Stimulated activated memory B cell treated with anti-CD40 and anti-IgM and Interleukin-4, amounts not matched to agents 10 μg/mL and 1 μg/mL and 100 μg/mL, for 72 hours (primary cell): ENCODE results near the gene CSF3.
A peak's percentile ranks its signal among the peaks of the same experiment; 100 is the strongest.

Experiments used
- ATAC-seq: fragments of 150-1000 bp; cut with Tn5 transposase; 2 replicates; pipeline ENCODE4 v1.10.0; 2021
- H3K27ac Mint-ChIP-seq: one replicate; pipeline ENCODE4 v1.8.0; 2022; ENCODE audit warnings: mild to moderate bottlenecking, mixed read lengths
- H3K27me3 Mint-ChIP-seq: one replicate; pipeline ENCODE4 v1.8.0; 2022; ENCODE audit warnings: mixed read lengths
- H3K36me3 Mint-ChIP-seq: one replicate; pipeline ENCODE4 v1.8.0; 2022; ENCODE audit warnings: mixed read lengths
- H3K4me1 Mint-ChIP-seq: one replicate; pipeline ENCODE4 v1.8.0; 2022; ENCODE audit warnings: mixed read lengths
- H3K4me3 Mint-ChIP-seq: one replicate; pipeline ENCODE4 v1.8.0; 2022; ENCODE audit warnings: mild to moderate bottlenecking, moderate library complexity, mixed read lengths
- H3K9me3 Mint-ChIP-seq: one replicate; pipeline ENCODE4 v1.8.0; 2022; ENCODE audit warnings: mixed read lengths

Gene CSF3

DNA sequence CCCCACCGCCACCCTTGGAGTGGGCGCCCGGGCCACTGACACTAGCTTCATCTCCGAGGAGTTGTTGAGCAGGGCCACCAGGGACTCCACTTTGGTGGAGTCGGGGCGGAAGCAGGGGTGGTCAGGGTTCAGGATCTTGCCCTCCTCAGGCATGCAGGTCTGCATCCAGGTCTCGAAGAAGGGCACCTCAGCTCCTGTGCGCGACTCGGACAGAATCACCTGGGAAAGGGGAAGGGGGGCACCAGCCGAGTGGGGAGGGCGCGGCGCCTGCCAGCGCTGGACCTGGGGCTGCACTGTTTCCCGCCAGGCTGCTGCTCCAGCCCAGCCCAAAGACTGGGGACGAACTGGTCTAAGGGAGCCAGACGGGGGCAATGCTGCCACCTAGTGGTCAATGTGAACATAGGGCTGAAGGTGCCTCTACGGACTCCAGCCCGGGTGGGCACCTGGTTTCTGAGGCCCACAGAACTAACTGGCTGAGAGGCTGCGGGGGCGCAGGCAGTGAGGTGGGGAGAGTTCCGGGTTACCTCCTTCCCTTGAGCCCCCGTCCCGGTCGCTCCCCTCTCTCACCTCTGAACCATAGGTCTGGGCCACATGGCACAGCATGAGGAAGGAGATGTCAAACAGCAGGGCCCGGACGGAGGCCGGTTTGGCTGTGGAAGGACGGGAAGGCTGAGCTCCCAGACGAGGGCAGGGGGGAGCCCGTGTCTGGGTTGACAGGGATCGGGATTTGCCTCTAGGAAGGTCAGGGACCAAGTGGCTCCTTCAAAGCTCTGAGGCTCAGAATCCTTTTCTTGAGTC lies 11.8 kb downstream of the CSF3 start:
- Mint-ChIP-seq H3K27ac (no peak overlapping the region), H3K27me3 (no peaks in the 10 kb centered on the region), H3K9me3 (no peaks in the 10 kb centered on the region), H3K4me3 (no peak overlapping the region), H3K36me3 (peaks cover 59% of the 10 kb centered on the region), H3K4me1 (peaks cover 11% of the 10 kb centered on the region)
- ATAC-seq, result peak; percentile 85

DNA sequence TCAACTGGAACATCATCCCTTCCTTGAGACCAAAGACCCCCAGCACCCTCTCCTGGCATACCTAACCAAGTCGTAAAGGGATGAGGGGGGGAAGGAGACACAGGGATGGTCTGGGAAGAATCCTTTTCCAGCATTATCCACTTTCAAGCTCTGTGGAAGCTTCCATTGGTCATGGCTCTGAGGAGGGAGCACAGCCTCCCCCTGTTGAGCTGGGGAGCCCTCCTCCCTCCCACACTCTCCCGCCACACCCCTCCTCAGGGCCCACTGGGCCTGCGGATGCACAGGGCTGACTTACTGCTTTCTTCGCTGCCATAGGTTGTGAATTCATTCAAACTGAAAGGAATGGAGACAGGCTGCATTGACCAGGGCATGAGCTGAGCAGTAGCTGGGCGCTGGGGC lies 12.4 kb downstream of the CSF3 start:
- H3K36me3 Mint-ChIP-seq, result peaks cover 59% of the 10 kb centered on the region
- no peak overlapping the region for H3K27ac Mint-ChIP-seq
- peak; percentile 39 for ATAC-seq
- H3K27me3 Mint-ChIP-seq, result no peaks in the 10 kb centered on the region
- no peaks in the 10 kb centered on the region for H3K9me3 Mint-ChIP-seq
- H3K4me3 Mint-ChIP-seq, result no peak overlapping the region
- H3K4me1 Mint-ChIP-seq, result peaks cover 11% of the 10 kb centered on the region

DNA sequence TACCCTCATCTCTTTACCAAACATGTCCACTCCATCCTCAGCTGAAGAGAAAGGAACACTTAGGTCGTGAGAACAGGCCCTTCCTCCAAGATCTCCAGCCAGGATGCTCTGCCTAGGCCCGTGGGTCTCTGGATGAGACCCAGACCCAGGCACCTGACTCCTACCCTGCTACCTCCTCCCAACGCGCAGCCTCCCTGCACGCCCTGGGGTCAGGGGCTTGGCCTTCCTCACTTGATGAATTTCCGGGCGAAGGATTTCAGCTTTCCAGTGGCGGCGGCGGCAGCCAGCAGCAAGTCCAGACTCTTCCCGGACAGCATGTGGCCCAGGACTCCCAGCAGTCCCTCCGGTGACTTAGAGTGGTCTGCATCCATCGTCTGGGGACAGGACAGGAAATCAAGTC lies 13.4 kb downstream of the CSF3 start:
- no peaks in the 10 kb centered on the region for H3K9me3 Mint-ChIP-seq
- no peak for ATAC-seq
- peaks cover 11% of the 10 kb centered on the region for H3K4me1 Mint-ChIP-seq
- peaks cover 66% of the 10 kb centered on the region for H3K36me3 Mint-ChIP-seq
- H3K27ac Mint-ChIP-seq, result no peak overlapping the region
- no peak overlapping the region for H3K4me3 Mint-ChIP-seq
- H3K27me3 Mint-ChIP-seq, result no peaks in the 10 kb centered on the region

DNA sequence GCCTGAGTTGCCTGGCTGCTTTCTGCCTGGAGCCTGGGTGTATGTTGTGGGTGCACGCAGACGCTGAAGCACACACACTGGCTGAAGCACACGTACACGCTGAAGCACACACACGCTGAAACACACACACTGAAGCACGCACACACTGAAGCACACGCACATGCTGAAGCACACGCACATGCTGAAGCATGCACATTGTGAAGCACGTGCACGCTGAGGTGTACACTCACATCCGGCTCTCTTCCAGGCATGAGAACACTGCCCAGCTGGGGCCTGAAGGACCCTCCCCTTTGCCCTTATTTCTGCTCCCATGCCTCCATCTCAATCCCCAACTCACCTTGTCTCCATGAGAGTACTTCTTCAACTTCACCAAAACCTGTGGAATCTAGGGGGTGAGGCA lies 16.5 kb downstream of the CSF3 start:
- ATAC-seq, result no peak
- H3K27me3 Mint-ChIP-seq, result no peaks in the 10 kb centered on the region
- no peaks in the 10 kb centered on the region for H3K9me3 Mint-ChIP-seq
- no peak overlapping the region for H3K27ac Mint-ChIP-seq
- H3K4me1 Mint-ChIP-seq, result peaks cover 8% of the 10 kb centered on the region
- no peak overlapping the region for H3K4me3 Mint-ChIP-seq
- peaks cover 65% of the 10 kb centered on the region for H3K36me3 Mint-ChIP-seq

DNA sequence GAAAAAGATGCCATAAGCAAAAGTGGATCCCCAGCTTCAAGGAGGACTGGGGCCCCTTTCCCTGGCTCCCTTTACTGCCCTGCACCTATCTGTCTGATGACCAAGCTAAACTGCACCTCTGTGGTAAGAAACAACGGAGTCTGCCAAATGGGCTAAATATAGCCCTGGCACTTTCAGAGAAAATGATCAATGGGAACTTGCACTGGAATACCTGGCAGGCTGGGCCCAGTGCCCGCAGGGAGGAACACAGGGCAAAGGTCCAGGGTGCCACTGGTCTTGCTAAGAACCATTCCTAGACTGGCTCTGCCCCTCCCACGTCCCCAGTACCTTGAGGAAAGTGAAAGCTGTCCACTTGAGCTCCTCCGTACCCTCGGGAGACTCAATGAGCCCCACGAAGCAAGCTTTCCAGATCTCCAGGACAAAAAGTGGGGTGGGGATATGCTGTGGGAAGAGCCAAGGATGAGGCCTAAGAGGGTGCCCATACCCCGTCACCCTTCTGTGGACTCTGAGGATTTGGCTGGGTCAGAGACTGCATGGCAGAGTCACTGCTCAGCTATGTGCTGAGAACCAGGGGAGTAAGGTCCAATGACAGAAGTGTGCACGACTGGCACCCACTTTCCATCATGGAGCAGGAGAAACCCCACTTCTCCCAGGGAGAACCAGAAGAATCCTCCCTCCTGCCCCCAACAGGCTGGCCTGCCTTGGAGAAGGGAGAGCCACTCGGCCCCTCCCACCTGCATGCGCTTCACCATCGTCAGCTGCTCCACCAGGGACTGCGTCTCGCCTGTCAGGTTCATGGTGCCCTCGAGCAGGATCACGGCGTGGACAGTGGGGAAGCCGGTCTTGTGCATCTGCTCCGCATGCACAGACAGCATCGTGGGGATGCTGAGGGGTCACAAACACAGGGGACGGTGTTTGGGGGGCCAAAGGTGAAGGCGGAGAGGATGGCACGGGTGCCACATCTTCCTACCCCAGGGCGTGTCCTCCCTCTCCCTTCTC lies 17.4 kb downstream of the CSF3 start:
- H3K27me3 Mint-ChIP-seq, result no peaks in the 10 kb centered on the region
- peaks cover 59% of the 10 kb centered on the region for H3K36me3 Mint-ChIP-seq
- no peak overlapping the region for H3K4me3 Mint-ChIP-seq
- H3K4me1 Mint-ChIP-seq, result no peaks in the 10 kb centered on the region
- ATAC-seq, result no peak
- no peaks in the 10 kb centered on the region for H3K9me3 Mint-ChIP-seq
- H3K27ac Mint-ChIP-seq, result no peak overlapping the region

DNA sequence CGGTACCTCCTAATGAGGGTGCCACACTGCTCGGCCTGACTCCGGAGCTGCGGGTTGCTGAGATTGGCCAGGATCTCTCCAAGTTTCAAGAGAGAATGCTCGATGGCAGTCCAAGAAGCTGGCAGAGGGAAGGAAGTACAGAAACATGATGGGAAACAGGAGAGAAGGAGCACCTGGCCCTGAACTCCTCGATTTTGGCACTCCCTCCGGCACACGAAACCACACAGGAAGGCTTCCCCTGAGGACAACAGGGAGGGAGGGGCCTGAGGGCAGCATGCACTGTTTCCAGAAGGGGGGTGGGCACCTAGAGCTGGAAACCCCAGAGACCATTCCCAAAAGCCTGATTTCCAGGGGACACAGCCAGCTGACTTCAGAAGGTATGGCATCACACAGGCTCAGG lies 18.1 kb downstream of the CSF3 start:
- Mint-ChIP-seq H3K36me3 (peaks cover 59% of the 10 kb centered on the region), H3K27me3 (no peaks in the 10 kb centered on the region), H3K4me1 (no peaks in the 10 kb centered on the region), H3K9me3 (no peaks in the 10 kb centered on the region), H3K27ac (no peak overlapping the region), H3K4me3 (no peak overlapping the region)
- no peak for ATAC-seq

DNA sequence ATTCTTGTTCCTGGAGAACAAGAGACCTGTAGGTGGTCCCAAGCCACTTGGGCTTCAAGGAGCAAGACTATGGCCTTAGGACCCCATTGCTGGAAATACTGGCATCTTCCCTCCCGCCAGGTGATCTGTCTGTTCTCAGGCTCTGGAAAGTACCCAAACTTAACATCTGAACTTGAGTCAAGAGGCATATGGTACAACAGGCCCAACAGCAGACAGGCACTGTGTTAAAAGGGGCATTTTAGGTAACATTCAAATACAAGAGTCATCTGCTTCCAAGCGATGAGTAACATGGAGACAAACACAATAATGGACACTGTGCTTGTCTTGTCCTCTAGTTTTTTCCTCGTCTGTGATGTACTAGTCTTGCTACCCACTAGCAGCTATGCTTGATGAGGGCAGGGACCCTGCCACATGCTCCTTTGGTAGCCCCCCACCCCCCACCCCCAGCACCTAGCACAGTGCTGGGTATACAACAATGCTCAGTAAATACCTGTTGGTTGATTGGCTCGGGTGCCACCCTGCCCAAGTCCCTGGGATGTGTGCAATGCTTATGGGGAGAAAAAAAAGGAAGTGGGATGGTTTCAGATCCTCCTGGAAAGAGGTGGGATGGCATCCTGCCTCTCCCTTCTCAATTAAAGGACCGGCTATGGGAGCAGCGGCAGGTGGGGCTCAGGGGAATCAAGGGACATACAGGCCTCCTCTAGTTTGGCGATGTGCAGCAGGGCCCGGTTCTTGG lies 19.4 kb downstream of the CSF3 start:
- peaks cover 48% of the 10 kb centered on the region for H3K36me3 Mint-ChIP-seq
- no peaks in the 10 kb centered on the region for H3K9me3 Mint-ChIP-seq
- no peaks in the 10 kb centered on the region for H3K27me3 Mint-ChIP-seq
- H3K4me3 Mint-ChIP-seq, result no peak overlapping the region
- H3K4me1 Mint-ChIP-seq, result no peaks in the 10 kb centered on the region
- H3K27ac Mint-ChIP-seq, result no peak overlapping the region
- ATAC-seq, result no peak

DNA sequence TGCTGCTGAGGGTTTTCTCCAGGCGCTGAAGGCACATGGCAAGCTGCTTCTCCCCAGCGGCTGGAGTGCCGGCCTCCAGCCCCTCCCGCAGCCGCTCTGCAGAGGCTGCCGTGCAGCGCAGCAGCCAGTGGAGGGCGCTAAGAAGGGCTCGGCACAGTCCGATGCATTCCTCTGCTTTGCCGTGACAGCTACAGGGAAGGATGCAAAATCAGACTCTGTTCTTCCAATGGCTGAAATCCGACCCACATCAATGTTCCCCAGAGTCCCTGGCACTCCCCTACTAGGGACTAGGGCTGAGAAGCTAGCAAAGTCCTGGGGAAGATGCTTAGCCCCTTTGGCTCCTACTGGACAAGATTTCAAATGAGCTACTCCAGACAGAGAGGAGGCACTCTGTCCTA lies 19.9 kb downstream of the CSF3 start:
- Mint-ChIP-seq H3K4me3 (no peak overlapping the region), H3K27ac (no peak overlapping the region)

DNA sequence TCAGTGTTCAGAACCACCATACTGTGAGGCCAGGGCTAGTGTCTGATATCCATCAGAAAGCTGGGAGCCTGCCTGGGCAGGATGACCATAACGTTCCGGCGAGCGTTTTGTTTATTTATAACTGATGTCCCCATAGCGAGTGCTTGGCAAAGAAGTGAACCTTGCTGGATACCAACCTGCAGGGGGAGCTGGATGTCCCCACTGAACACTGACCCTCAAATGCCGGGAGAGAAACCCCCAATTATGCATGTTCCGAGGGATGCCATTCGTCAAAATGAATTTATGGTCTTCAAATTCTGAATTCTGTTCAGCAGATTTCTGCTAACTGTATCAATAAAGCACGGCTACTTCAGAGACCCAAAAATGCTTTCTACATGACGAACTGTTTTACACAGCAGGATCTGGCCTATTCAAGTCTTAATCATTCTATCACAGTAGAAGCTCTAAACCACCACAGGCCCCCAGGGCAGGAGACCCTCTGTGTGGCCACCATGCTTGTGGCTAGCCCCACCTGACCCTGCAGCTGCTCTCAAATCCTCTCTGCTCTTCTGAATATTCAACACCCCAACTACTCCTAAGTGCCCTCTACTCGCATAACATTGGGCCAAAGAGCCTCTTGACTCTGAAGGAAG lies 23.8 kb downstream of the CSF3 start:
- no peaks in the 10 kb centered on the region for H3K4me1 Mint-ChIP-seq
- no peaks in the 10 kb centered on the region for H3K9me3 Mint-ChIP-seq
- H3K4me3 Mint-ChIP-seq, result no peak overlapping the region
- no peaks in the 10 kb centered on the region for H3K27me3 Mint-ChIP-seq
- no peak overlapping the region for H3K27ac Mint-ChIP-seq
- H3K36me3 Mint-ChIP-seq, result peaks cover 30% of the 10 kb centered on the region
- no peak for ATAC-seq

More for the DNA sequence above, 19.9 kb downstream of the CSF3 start:
- H3K4me1 Mint-ChIP-seq, result no peaks in the 10 kb centered on the region
- H3K36me3 Mint-ChIP-seq, result peaks cover 44% of the 10 kb centered on the region
- no peak for ATAC-seq
- H3K27me3 Mint-ChIP-seq, result no peaks in the 10 kb centered on the region
- no peaks in the 10 kb centered on the region for H3K9me3 Mint-ChIP-seq

DNA sequence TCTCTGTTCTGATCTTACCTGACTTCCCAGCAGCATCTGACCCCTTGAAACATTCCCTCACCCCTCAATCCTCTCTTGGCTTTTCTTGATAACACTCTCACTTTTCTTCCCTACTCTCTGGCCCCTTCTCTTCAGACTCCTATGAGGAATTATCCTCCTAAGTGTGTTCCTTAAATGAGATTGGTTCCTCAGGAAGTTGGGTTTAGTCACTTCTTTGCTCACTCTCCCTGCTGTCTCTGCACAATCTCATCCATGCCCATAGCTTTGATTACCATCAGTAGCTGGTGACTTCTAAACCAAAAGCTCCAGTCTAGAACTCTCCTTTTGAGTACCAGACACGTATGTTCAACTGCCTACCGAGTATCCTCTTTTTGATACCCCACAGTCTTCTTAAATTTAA lies 26.0 kb downstream of the CSF3 start:
- H3K27ac Mint-ChIP-seq, result no peak overlapping the region
- no peak for ATAC-seq
- H3K27me3 Mint-ChIP-seq, result no peaks in the 10 kb centered on the region
- no peak overlapping the region for H3K4me3 Mint-ChIP-seq
- peaks cover 19% of the 10 kb centered on the region for H3K36me3 Mint-ChIP-seq
- no peaks in the 10 kb centered on the region for H3K4me1 Mint-ChIP-seq
- H3K9me3 Mint-ChIP-seq, result no peaks in the 10 kb centered on the region

DNA sequence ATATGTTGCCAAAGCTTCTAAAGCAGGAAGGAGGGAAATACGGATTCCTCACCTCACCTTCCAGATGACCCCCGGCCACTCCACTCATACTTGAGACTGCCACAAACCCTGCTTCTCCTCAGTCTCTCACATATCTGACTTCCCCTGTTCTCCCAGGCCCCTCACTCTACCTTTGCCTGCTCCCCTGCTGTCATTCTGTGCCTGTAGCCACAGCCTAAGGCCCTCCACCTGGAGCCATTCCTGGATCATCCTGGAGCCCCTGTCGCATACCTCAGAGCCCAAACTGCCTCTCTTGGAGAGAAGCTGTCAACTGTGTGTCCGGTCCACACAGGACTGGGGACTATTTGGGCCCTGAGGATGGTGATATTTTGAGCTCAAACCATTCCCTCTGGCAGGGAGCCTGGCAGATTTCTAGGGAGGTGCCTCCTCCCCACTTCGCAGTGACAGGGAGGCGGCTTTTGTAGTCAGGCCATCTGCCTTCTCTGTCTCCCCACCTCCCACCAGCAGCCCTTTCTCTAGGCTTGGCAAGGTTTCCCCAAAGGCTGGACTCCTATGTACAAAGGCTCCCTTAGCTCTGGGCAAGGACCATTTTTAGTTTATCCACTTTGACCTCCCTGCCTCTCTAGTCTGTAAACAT lies 41.3 kb downstream of the CSF3 start:
- peaks cover 6% of the 10 kb centered on the region for H3K36me3 Mint-ChIP-seq
- ATAC-seq, result no peak
- no peak overlapping the region for H3K27ac Mint-ChIP-seq
- no peak overlapping the region for H3K4me3 Mint-ChIP-seq
- H3K27me3 Mint-ChIP-seq, result peaks cover 12% of the 10 kb centered on the region
- no peaks in the 10 kb centered on the region for H3K9me3 Mint-ChIP-seq
- peaks cover 6% of the 10 kb centered on the region for H3K4me1 Mint-ChIP-seq

DNA sequence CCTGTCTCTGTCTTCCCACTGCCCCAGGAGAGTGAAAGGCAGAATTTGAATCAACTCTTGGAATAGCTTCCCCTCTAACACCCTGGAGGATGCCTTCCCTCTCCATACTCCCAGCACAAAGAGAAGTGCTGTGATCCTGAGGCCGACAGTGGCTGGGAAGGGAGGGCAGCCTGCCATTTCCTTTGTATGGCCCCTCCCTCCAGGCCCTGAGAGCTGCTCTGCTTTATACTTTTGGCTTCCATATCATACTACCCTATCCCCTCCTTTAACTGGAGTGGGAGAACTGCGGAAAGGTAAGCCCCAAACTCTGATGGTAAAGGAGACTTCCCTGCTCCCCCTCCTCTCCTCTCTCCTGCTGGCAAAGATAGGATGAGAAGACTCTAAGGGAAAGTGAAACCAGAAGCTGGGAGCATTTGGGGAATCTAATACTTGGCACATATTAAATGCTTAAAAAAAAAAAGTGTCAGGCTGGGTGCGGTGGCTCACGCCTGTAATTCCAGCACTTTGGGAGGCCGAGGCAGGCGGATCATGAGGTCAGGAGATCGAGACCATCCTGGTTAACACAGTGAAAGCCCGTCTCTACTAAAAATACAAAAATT lies 43.0 kb downstream of the CSF3 start:
- H3K27me3 Mint-ChIP-seq, result peaks cover 12% of the 10 kb centered on the region
- H3K9me3 Mint-ChIP-seq, result no peaks in the 10 kb centered on the region
- no peak overlapping the region for H3K27ac Mint-ChIP-seq
- H3K36me3 Mint-ChIP-seq, result no peaks in the 10 kb centered on the region
- ATAC-seq, result no peak
- no peak overlapping the region for H3K4me3 Mint-ChIP-seq
- peaks cover 14% of the 10 kb centered on the region for H3K4me1 Mint-ChIP-seq

DNA sequence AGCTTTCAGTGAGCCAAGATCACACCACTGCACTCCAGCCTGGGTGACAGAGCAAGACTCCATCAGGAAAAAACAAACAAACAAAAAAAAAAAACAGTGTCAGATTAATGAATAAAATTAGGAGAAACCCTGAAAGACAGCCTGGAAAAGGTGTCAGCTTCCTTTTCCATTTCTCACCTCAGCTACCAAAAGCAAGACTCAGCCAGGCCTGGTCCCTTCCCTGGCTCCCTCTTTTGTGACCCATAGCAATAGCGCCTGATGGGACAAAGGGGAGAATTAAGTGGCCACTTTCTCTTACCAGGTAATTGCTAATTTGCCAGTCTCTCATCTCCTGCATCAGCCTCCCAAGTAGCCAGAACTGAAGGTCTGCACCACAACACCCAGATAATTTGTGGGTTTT lies 43.6 kb downstream of the CSF3 start:
- peaks cover 12% of the 10 kb centered on the region for H3K27me3 Mint-ChIP-seq
- no peak for ATAC-seq
- no peak overlapping the region for H3K27ac Mint-ChIP-seq
- no peak overlapping the region for H3K4me3 Mint-ChIP-seq
- peaks cover 16% of the 10 kb centered on the region for H3K4me1 Mint-ChIP-seq
- H3K36me3 Mint-ChIP-seq, result no peaks in the 10 kb centered on the region
- no peaks in the 10 kb centered on the region for H3K9me3 Mint-ChIP-seq
